HG03103 (cell line): ENCODE results near the gene ADAT2.

Experiments
- ATAC-seq: cut with Tn5 transposase; IDR thresholded peaks from one replicate; pipeline ENCODE4 v1.9.1; 2021; ENCODE audit warnings: low read depth; ENCODE audit not compliant: unreplicated experiment

Gene ADAT2

DNA sequence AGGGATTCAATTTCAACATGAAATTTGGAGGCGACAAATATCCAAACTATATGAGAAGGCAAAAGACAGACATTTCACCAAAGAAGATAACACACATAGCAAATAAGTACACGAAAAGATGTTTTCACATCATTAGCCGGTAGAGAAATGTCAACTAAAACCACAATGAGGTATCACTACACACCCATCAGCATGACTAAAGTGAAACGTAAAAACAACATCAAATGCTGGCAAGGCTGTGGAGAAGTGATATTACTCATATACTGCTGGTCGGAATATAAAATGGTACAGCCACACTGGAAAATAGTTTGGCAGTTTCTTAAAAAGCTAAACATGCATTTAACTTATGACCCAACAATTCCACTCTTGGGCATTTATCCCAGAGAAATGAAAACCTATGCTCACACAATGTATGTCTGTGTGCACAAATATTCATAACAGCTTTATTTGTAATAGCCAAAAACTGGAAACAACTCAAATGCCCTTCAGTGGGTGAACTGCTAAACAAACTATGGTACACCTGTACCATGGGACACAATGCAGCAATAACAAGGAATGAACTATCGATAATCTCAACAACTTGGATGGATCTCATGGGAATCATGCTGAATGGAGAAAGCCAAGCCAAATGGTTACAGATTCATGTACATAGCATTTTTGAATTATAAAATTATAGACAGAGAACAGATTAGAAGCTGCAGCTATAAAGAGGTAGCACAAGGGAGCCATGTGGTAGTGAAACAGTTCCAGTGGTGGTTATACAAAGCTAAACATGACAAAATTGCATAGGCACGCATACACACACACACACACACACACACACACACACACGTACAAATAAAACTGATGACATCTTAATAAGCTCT is 8.6 kb downstream of the ADAT2 start:
- ATAC-seq: no peak

GRCh38 chr6:143441010-143441409 is 9.5 kb downstream of the ADAT2 start:
- ATAC-seq: no peak

GRCh38 chr6:143432588-143432987 is 17.9 kb downstream of the ADAT2 start:
- no peak for ATAC-seq

- ATAC-seq: no peak
Measured at GRCh38 chr6:143431226-143431625, 19.3 kb downstream of the ADAT2 start.

GRCh38 chr6:143429970-143430369 is 20.5 kb downstream of the ADAT2 start:
- no peak for ATAC-seq

DNA sequence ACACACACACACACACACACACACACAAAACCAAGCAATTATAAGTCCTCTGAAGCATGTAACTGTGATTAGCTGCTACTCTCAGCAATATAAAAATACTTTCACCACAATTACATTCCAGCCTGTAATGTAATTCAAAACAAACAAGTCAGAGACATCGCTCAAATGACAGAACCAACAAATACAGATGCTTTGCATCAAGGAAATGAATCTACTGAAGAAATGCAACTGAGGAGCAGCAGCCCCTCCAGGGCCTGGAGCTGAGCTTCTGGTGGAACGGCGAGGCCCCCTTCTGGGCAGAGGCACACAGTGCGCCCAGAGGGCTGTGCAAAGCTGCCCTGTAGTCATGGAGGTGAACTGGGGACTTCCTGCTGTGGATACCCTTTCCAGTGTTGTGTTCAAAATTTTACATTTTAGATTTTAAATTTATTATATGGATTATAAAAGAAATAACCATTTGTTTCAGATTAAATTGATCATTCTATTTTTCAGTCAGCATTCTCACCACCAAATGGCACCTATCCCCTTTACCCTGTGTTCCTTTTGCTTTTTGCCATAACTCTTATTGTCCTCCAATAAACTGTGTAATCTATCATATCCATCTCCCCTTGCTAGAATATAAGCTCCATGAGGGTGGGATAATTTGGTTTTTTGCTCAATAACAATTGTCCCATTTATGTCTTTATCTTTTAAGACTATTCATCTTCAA is 23.2 kb downstream of the ADAT2 start:
- ATAC-seq: peak; percentile 100

DNA sequence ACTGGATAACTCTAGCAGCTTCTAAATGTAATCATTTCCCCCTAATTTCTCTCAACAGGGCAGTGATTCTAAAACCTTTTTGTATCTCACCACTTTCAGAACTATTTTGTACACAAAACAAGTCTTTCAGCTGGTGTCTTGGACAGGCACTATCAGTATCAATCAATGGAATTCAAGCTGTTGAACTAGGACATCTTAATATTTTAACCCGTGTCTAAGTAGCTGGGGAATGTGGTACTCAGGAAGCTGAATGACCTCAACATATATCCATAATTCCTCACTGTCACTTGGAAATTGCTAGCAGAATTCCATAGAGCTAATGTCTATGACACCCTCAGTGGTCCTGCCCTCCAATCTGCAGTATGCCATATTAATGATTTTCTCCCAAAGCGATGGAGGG is 24.5 kb downstream of the ADAT2 start:
- ATAC-seq: no peak

- no peak for ATAC-seq
Measured at GRCh38 chr6:143419526-143419925, 31.0 kb downstream of the ADAT2 start.

DNA sequence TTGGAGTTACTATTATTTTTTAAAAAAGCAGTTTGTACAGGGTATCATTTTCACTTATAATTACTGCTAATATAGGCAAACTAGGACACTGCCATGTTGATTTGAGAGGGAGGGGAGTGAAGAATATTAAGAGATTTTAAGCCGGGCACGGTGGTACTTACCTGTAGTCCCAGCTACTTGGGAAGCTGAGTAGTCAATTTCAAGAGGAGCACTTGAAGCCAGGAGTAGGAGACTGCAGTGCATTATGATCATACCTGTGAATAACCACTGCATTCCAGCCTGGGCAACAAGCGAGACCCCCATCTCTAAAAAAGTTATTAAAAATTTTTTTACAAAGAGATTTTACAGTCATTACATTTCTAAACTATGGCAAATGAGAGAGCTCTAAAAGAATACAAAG is 35.7 kb downstream of the ADAT2 start:
- ATAC-seq: no peak

- no peak for ATAC-seq
Measured at GRCh38 chr6:143410859-143411270, 39.6 kb downstream of the ADAT2 start.

DNA sequence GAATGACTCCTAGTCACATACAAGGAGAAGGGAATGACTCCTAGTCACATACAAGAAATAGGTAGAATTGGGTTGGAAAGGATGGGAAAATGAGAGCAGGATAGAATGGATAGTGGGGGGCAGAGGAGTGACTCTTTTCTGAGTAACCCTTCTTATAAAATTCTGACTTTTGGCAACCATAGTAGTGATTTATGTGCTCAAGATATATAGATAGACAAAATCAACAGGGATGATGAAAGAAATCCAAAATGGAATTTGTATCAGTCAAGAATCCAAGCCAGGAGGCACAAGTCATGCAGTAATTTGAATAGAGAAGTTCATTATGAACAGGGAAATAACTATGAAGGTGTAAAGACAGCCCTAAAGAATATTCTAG is 41.7 kb downstream of the ADAT2 start:
- no peak for ATAC-seq

GRCh38 chr6:143408151-143408786 is 42.2 kb downstream of the ADAT2 start:
- ATAC-seq: no peak

GRCh38 chr6:143406673-143407072 is 43.8 kb downstream of the ADAT2 start:
- no peak for ATAC-seq

- no peak for ATAC-seq
Measured at GRCh38 chr6:143405373-143406154, 44.9 kb downstream of the ADAT2 start.

- ATAC-seq: no peak
Measured at GRCh38 chr6:143402721-143403336, 47.7 kb downstream of the ADAT2 start.

DNA sequence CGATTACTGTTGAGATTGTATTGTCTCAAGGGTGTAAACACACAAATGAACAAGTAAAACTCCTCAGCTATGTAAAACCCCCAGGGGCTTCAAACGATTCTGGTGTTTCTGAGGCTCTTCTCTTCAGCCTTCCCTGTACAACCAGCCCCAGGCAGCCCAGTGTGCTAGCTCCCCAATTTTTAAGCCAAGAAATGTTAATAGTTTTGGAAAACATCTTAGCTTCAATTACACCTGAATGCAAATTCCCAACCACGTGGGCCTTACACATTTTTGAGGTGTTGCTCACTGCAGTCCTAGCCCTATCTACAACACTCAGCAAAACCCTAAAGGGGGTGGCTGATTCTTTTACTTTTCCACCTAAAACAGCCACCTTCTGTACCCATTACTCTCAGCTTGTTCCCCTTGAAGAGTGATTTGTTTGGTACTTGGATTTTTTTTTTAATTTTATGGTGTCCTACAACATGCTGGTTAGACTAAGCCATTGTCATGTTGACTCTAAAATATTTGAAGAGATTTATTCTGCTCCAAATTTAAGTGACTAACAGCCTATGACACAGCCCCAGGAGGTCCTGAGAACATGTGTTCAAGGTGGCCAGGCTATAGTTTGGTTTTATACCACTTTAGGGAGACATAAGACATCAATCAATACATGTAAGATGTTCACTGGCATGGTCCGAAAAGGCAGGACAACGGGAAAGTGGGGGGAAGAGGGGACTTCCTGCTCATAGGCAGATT is 48.7 kb downstream of the ADAT2 start:
- ATAC-seq: no peak

DNA sequence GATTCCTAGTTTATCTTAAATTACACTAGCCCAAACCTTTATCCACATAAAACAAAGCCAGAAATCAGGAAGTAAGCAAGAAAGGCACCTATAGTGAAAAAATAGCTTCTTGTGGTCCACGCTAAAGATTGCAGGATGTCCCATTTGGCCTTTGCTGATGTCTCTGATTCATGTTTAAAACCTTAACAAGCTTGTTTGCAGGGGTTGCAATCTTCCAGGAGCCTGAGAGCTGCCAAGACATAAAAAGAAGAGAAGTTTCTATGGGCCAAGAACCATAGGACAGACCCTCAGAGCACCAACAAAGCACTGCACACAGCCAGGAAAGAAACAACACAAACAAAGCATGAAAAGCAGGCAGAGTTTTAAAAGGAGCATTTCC is 49.4 kb downstream of the ADAT2 start:
- ATAC-seq: no peak

GRCh38 chr6:143400258-143401067 is 50.0 kb downstream of the ADAT2 start:
- ATAC-seq: no peak

DNA sequence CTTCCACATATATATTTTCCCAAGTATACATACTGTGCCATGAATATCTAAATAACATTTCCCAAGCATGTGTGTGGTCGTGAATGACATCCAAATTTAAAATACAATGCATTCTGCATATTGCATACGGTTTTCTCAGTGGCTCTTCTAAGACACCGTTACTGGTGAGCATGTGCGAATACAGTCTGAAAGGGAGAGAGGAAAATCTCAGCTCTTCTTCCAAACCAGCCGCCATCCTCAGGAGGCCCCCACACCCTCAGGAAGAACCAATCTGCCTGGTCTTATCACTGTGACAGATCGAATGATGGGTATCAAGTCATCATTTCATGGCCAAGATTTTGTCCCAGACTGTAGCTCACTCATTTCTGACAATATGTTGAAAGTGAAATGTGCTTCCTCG is 50.7 kb downstream of the ADAT2 start:
- ATAC-seq: no peak
